PC-9 (cell line): ENCODE measurements around the gene TBC1D5.

Experiments
- CTCF ChIP-seq: fragments of 200-600 bp; sonication (generic); conservative IDR thresholded peaks from 2 replicates; pipeline ENCODE4 v1.6.1; 2017; ENCODE audit warnings: mixed run types, antibody characterized with exemption, mild to moderate bottlenecking, moderate library complexity
- EZH2 ChIP-seq: fragments of 200-600 bp; sonication (generic); IDR thresholded peaks from 2 replicates; pipeline ENCODE4 v1.8.0; 2017; ENCODE audit warnings: antibody characterized with exemption, low read depth

DNA sequence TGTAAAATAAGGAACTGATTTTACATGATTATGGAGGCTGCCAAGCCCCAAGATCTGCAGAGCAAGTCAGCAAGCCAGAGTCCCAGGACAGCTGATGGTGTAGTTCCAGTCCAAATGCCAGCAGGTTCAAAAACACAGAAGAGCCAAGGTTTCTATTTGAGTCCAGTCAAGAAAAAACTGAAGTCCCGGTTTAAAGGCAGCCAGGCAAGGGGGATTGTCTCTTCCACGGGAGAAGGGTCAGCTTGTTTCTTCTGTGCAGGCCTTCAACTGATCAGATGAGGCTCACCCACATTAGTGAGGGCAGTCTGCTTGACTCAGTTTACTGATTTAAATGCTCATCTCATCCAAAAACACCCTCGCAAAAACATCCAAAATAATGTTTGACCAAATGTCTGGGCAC is 611.5 kb downstream of the TBC1D5 start:
- TF ChIP-seq CTCF, result no peak
- no peak for TF ChIP-seq EZH2
